Heart left ventricle (tissue), 16 donors: ENCODE results near the gene MT1HL1. TPM values are rescaled to one million over a fixed set of nuclear protein-coding genes. Genes with fewer than 3 reads are reported as not detected.

Experiments
- ATAC-seq, 4 donors: fragments of 200-7000 bp; cut with Tn5 transposase; one replicate each; pipeline ENCODE4 v1.9.1; 2020 to 2022; ENCODE audit warnings: moderate library complexity in 4 of 4, mild to moderate bottlenecking in 3 of 4, moderate number of reproducible peaks in 1 of 4
- DNase-seq, 5 donors: peaks; one replicate each; pipeline ENCODE4 v3.0.0-alpha.2; 2020
- H3K27ac ChIP-seq, 12 donors: fragments of 200-600 bp; sonication (generic) in 4 of 12; one replicate each; pipeline versions ENCODE4 v1.5.0 to v1.8.0; 2016 to 2022; ENCODE audit warnings: mild to moderate bottlenecking in 2 of 12
- H3K27me3 ChIP-seq, 9 donors: fragments of 200-600 bp; sonication (generic) in 2 of 9; one replicate each; pipeline versions ENCODE4 v1.5.1 to v1.8.0; 2016 to 2022; ENCODE audit warnings: mild to moderate bottlenecking in 3 of 9
- H3K36me3 ChIP-seq, 9 donors: fragments of 200-600 bp; sonication (generic) in 2 of 9; one replicate each; pipeline versions ENCODE4 v1.5.0 to v1.8.0; 2018 to 2022; ENCODE audit warnings: mild to moderate bottlenecking in 2 of 9
- H3K4me1 ChIP-seq, 12 donors: fragments of 200-600 bp; sonication (generic) in 4 of 12; one replicate each; pipeline versions ENCODE4 v1.5.0 to v1.8.0; 2016 to 2022; ENCODE audit warnings: mild to moderate bottlenecking in 3 of 12
- H3K4me3 ChIP-seq, 12 donors: fragments of 200-600 bp; sonication (generic) in 4 of 12; one replicate each; pipeline versions ENCODE4 v1.5.0 to v1.8.0; 2017 to 2022; ENCODE audit warnings: mild to moderate bottlenecking in 9 of 12, moderate library complexity in 4 of 12
- H3K9me3 ChIP-seq, 12 donors: fragments of 200-600 bp; sonication (generic) in 4 of 12; one replicate each; pipeline versions ENCODE4 v1.5.0 to v1.8.0; 2016 to 2022; ENCODE audit warnings: mild to moderate bottlenecking in 1 of 12
- POLR2A ChIP-seq, 2 donors: fragments of 450-650 bp; IDR thresholded peaks; one replicate each; pipeline ENCODE4 v1.6.1; 2017; ENCODE audit warnings: antibody characterized with exemption in 2 of 2, mild to moderate bottlenecking in 2 of 2, moderate library complexity in 2 of 2
- WGBS, 4 donors: extraction: QIAGEN DNeasy Blood & Tissue Kit in 2 of 4; methylation state at CpG; one replicate each; pipeline versions ENCODE4 v1.1.5 to v1.1.7; 2013 to 2018; 5-methylcytosine and 5-hydroxymethylcytosine counted together
- intact Hi-C, 10 donors: fragments of 100-400 bp; cut with DNase I; formaldehyde crosslinking; loops; one replicate each; pipeline versions ENCODE4 v1.11.1 to v1.14.2; 2022
- polyA plus RNA-seq, 2 donors: library from polyadenylated mRNA; stranded (reverse); fragments of 200-250 nt; gene quantifications; one replicate each; pipeline ENCODE4 v1.2.3, GENCODE V29; 2013
- total RNA-seq, 9 donors: library from RNA; depleted of rRNA in 2 of 9; stranded (reverse); fragments of >200 nt in 2 of 9; fragmentation: NEBNext Ultra II Directional in 3 of 9; extraction: Animal tissue kit (Norgen Biotek cat#: 25700) in 3 of 9; gene quantifications; one replicate each; pipeline versions ENCODE4 v1.1.0 to v1.2.4, GENCODE V29; 2016 to 2023
- TF ChIP-seq, protein P1 (sequence below), 12 donors: fragments of 200-600 bp; sonication (generic) in 4 of 12; IDR thresholded peaks; one replicate each; pipeline versions ENCODE4 v1.5.0 to v1.8.0; 2018 to 2022; ENCODE audit warnings: antibody characterized with exemption in 12 of 12, mild to moderate bottlenecking in 5 of 12
- donor health status: ischemic (EF 13 %, LVEDD 7.1; RV severe dilation, severe dysfunction).
- donor health status: healthy with polysubstance abuse.
- donor health status: DM: no; HTN: yes; CAD: no.
- donor health status: DM: no; HTN: no; CAD: no.
- donor health status: ischemic (EF 25% LVEDD 6.9; RV normal size, moderate dysfunction).
- donor health status: ischemic (EF 25% LVEDD 5.7; RV mildly dilated, moderate dysfunction).
- donor health status: healthy.
- donor health status: DM: yes; HTN: yes; CAD: no.
- donor health status: ischemic (EF 35%, LVEDD 5.7; RV mildly dilated, moderate dysfunction).
- donor health status: nonischemic (EF 11% LVEDD 7.7; RV severe dilation, severe dysfunction).
- donor health status: DM: yes; HTN: yes; CAD: no.
- donor health status: PGD.
- donor health status: ischemic (EF 29% LVEDD 5.4; RV normal size, mild dysfunction).
- donor health status: nonischemic (EF 23%, LVEDD 6.1; RV moderate dilation, normal function).

Gene MT1HL1
- total and polyA plus RNA-seq, 11 donors = not detected

DNA sequence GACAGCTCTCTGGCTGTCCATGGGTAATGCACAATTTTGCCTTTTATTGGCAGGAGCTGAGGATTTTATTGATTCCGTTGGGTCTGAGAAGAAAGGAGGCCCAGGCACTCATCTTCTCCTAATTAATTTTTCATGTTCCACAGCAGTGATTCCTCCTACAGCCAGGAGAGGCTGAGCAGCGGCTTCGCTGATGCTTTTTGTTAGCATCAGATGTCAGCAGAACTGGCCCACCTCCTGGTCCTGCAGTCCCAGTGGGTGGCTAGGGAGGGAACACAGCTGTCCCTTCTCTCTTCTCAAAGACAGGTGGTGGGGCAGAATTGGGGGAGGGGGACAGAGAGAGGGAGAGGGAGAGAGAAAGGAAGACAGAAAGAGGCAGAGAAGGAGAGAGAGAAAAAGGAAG lies 5.7 kb downstream of the MT1HL1 start:
- TF ChIP-seq POLR2A (IDR thresholded peaks at IDR 0.05) = no peak
- TF ChIP-seq, protein P1, sequence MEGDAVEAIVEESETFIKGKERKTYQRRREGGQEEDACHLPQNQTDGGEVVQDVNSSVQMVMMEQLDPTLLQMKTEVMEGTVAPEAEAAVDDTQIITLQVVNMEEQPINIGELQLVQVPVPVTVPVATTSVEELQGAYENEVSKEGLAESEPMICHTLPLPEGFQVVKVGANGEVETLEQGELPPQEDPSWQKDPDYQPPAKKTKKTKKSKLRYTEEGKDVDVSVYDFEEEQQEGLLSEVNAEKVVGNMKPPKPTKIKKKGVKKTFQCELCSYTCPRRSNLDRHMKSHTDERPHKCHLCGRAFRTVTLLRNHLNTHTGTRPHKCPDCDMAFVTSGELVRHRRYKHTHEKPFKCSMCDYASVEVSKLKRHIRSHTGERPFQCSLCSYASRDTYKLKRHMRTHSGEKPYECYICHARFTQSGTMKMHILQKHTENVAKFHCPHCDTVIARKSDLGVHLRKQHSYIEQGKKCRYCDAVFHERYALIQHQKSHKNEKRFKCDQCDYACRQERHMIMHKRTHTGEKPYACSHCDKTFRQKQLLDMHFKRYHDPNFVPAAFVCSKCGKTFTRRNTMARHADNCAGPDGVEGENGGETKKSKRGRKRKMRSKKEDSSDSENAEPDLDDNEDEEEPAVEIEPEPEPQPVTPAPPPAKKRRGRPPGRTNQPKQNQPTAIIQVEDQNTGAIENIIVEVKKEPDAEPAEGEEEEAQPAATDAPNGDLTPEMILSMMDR (IDR thresholded peaks at IDR 0.05) = peak in 3 of 12 donors; percentile 10 to 29 (median 29)
- peak; percentile 5 to 51 (median 36) for ATAC-seq
- Histone ChIP-seq H3K36me3 (no peaks in the 10 kb centered on the region), H3K4me1 (peaks cover 0 to 27% (median 1%) of the 10 kb centered on the region in 12 donors), H3K27ac (peak overlapping the region; percentile 76 to 99 (median 93)), H3K27me3 (no peaks in the 10 kb centered on the region), H3K9me3 (no peaks in the 10 kb centered on the region), H3K4me3 (peak overlapping the region in 11 of 12 donors; percentile 7 to 47 (median 35))
- intact Hi-C loops = loop anchor here in 7 of 10 donors (1.0 to 10.0 kb wide), 7 partner anchors 14 to 111 kb away; partner anchors contain the start of gene RYR2 (in 3 of the 7)
- DNase-seq = peak in 3 of 5 donors; percentile 32 to 62 (median 60)
- 37 to 39% (median 37%) methylated on average over 3 of the region's 3 CpGs for WGBS, 4 donors

DNA sequence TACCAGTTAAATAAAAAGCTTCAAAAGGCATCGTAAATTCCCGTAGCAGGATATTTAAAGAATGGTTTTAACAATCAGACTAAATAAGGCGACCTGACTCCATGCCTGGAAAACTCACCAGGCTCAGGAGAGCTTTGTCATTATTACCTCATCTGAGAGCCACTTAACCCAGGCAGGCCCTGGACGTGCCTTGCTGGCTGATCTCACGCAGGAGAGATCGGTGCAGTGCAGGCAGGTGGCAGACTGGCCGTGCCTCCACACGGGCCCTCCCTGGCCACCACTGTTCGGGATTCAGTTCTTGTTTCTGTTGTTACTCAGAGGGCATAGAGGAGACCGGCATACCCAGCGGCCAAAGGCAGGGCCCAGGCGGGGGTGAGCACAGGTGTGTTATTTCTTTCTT lies 6.4 kb downstream of the MT1HL1 start:
- WGBS, 4 donors = 37 to 61% (median 46%) methylated on average over 12 of the region's 12 CpGs
- ATAC-seq (peak; percentile 88 to 91 (median 90)), DNase-seq (peak; percentile 67 to 89 (median 74))
- Histone ChIP-seq H3K27ac (peak overlapping the region; percentile 76 to 99 (median 93)), H3K9me3 (no peaks in the 10 kb centered on the region), H3K27me3 (no peaks in the 10 kb centered on the region), H3K36me3 (no peaks in the 10 kb centered on the region), H3K4me1 (peaks cover 0 to 25% (median 0%) of the 10 kb centered on the region in 12 donors), H3K4me3 (peak overlapping the region in 11 of 12 donors; percentile 7 to 47 (median 35))
- TF ChIP-seq, protein P1 (IDR thresholded peaks at IDR 0.05) = peak in 4 of 12 donors; percentile 2 to 28 (median 16)
- TF ChIP-seq POLR2A (IDR thresholded peaks at IDR 0.05) = peak in 1 of 2 donors; percentile 57
- intact Hi-C loops = loop anchor here in 7 of 10 donors (1.0 to 10.0 kb wide), 9 partner anchors 14 to 111 kb away; partner anchors contain the start of gene RYR2 (in 3 of the 7)

DNA sequence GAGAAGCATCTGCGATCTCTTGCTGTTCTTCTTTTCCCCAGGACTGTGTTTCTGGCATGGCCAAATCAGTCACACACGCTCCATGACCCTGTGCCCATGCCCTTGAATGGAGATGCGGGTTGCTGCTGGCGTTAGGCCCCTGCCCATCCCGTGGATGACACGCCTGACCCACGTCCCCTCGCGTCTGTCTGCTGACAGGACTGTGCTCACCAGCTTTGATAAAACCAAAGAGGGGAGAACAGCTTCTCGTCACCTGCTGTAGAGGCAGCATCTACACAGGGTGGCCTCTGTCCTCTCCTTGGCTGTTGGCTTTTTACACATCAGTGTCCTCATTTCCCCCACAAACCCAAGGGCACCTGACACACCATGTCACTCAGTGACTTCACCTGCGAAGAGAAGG lies 6.9 kb downstream of the MT1HL1 start:
- Histone ChIP-seq H3K36me3 (no peaks in the 10 kb centered on the region), H3K27me3 (no peaks in the 10 kb centered on the region), H3K27ac (peak overlapping the region; percentile 76 to 99 (median 93)), H3K9me3 (no peaks in the 10 kb centered on the region), H3K4me1 (peaks cover 0 to 19% (median 0%) of the 10 kb centered on the region in 12 donors), H3K4me3 (peak overlapping the region in 1 of 12 donors; percentile 40)
- intact Hi-C loops = loop anchor here in 7 of 10 donors (1.0 to 10.0 kb wide), 7 partner anchors 45 to 110 kb away; partner anchors contain the start of gene RYR2 (in 3 of the 7)
- TF ChIP-seq, protein P1 (IDR thresholded peaks at IDR 0.05) = no peak
- no peak for TF ChIP-seq POLR2A (IDR thresholded peaks at IDR 0.05)
- DNase-seq = peak; percentile 78 to 94 (median 85)
- 39 to 68% (median 53%) methylated on average over 11 of the region's 11 CpGs for WGBS, 4 donors
- ATAC-seq = peak; percentile 88 to 94 (median 92)

DNA sequence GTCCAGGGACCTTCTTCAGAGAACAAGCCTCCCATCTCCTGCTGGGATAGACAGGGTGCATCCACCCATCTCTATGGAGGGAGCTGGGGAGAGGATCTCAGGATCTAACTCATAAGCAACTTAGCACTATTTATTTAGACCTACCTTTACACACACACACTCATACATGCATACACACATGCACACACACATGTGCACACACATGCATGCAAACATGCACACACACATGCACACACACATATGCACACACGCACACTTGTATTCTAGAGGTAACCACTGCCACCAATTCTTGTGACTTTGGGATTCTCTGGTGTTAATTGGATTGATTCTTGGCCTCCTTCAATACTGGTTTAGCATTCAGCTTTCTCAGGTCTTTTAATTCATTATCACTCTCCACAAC lies 9.8 kb downstream of the MT1HL1 start:
- Histone ChIP-seq H3K4me3 (no peak overlapping the region), H3K36me3 (no peaks in the 10 kb centered on the region), H3K27me3 (no peaks in the 10 kb centered on the region), H3K27ac (no peak overlapping the region), H3K4me1 (peaks cover 0 to 9% (median 0%) of the 10 kb centered on the region in 12 donors), H3K9me3 (peaks cover 0 to 10% (median 4%) of the 10 kb centered on the region in 12 donors)
- DNase-seq = no peak
- intact Hi-C loops = loop anchor here in 2 of 10 donors (10.0 kb wide), 2 partner anchors 50 to 100 kb away; partner anchors contain the start of gene RYR2 (in 1 of the 2)
- no peak for TF ChIP-seq POLR2A (IDR thresholded peaks at IDR 0.05)
- TF ChIP-seq, protein P1 (IDR thresholded peaks at IDR 0.05) = no peak
- no peak for ATAC-seq
- WGBS, 4 donors = 94 to 96% (median 94%) methylated on average over 1 of the region's 1 CpG
